BLaER1 treated with 17β-estradiol and CSF1 and Interleukin-3, amounts not matched to agents 10 nM and 100 nM (cell line): ENCODE results near the gene GJC2.

Experiments used
- H3K27ac ChIP-seq, 11 experiments: shearing (Covaris generic); formaldehyde crosslinking; 2 replicates each; pipeline ENCODE4 v1.8.1; 2022
- H3K27me3 ChIP-seq, 11 experiments: shearing (Covaris generic); formaldehyde crosslinking; 2 replicates each; pipeline ENCODE4 v1.8.1; 2022
- H3K36me3 ChIP-seq, 11 experiments: shearing (Covaris generic); formaldehyde crosslinking; 2 replicates each; pipeline ENCODE4 v1.8.1; 2022
- H3K4me1 ChIP-seq, 10 experiments: shearing (Covaris generic); formaldehyde crosslinking; 2 replicates each; pipeline ENCODE4 v1.8.1; 2022
- H3K4me2 ChIP-seq, 11 experiments: shearing (Covaris generic); formaldehyde crosslinking; 2 replicates each; pipeline ENCODE4 v1.8.1; 2022
- H3K4me3 ChIP-seq, 10 experiments: shearing (Covaris generic); formaldehyde crosslinking; 2 replicates each; pipeline ENCODE4 v1.8.1; 2022
- H3K9ac ChIP-seq, 11 experiments: shearing (Covaris generic); formaldehyde crosslinking; 2 replicates each; pipeline ENCODE4 v1.8.1; 2022
- H3K9me3 ChIP-seq, 11 experiments: shearing (Covaris generic); formaldehyde crosslinking; replicated peaks in 1 of 11; 2 replicates each; pipeline ENCODE4 v1.8.1; 2022
- H4K20me1 ChIP-seq, 11 experiments: shearing (Covaris generic); formaldehyde crosslinking; 2 replicates each; pipeline ENCODE4 v1.8.1; 2022
- Cebpa-rat ChIP-seq, 11 experiments: shearing (Covaris generic); IDR thresholded peaks; 2 replicates each; pipeline ENCODE4 v1.8.1; 2022

Gene GJC2

GRCh38 chr1:228155596-228156514 is 6.1 kb downstream of the GJC2 start:
- Histone ChIP-seq H3K4me1 (peaks cover 25 to 66% (median 49%) of the 10 kb centered on the region in 10 experiments), H3K27me3 (no peaks in the 10 kb centered on the region), H3K4me2 (peak overlapping the region; percentile 54 to 83 (median 73)), H3K9ac (peak overlapping the region in 2 of 11 experiments; percentile 38 to 57; a peak in 4 of 22 replicates), H3K4me3 (no peak overlapping the region; a peak in 1 of 20 replicates), H3K27ac (no peak overlapping the region), H4K20me1 (peaks cover 0 to 61% (median 32%) of the 10 kb centered on the region in 11 experiments; a peak in 13 of 22 replicates), H3K36me3 (peaks cover 0 to under 1% (median 0%) of the 10 kb centered on the region in 11 experiments; a peak in 4 of 22 replicates), H3K9me3 (no peaks in the 10 kb centered on the region)
- TF ChIP-seq Cebpa-rat (IDR thresholded peaks at IDR 0.05): no peak

GRCh38 chr1:228156515-228156881 is 6.8 kb downstream of the GJC2 start:
- H4K20me1 ChIP-seq: peaks cover 0 to 55% (median 30%) of the 10 kb centered on the region in 11 experiments; a peak in 12 of 22 replicates
- no peaks in the 10 kb centered on the region for H3K36me3 ChIP-seq
- peak overlapping the region; percentile 54 to 83 (median 73) for H3K4me2 ChIP-seq
- H3K27me3 ChIP-seq: no peaks in the 10 kb centered on the region
- peaks cover 28 to 64% (median 50%) of the 10 kb centered on the region in 10 experiments for H3K4me1 ChIP-seq
- TF ChIP-seq Cebpa-rat (IDR thresholded peaks at IDR 0.05): no peak
- H3K9ac ChIP-seq: peak overlapping the region in 6 of 11 experiments; percentile 24 to 57 (median 45); a peak in 8 of 22 replicates
- no peaks in the 10 kb centered on the region for H3K9me3 ChIP-seq
- peak overlapping the region in 4 of 11 experiments; percentile 15 to 56 (median 30); a peak in 7 of 22 replicates for H3K27ac ChIP-seq
- no peak overlapping the region; a peak in 2 of 20 replicates for H3K4me3 ChIP-seq

GRCh38 chr1:228156941-228157728 is 7.4 kb downstream of the GJC2 start:
- Histone ChIP-seq H3K9me3 (no peaks in the 10 kb centered on the region), H3K27me3 (no peaks in the 10 kb centered on the region), H3K4me3 (no peak overlapping the region; a peak in 1 of 20 replicates), H3K9ac (peak overlapping the region in 6 of 11 experiments; percentile 24 to 57 (median 45); a peak in 8 of 22 replicates), H3K27ac (peak overlapping the region in 5 of 11 experiments; percentile 15 to 56 (median 22); a peak in 6 of 22 replicates), H3K4me2 (peak overlapping the region; percentile 54 to 83 (median 73); a peak in 21 of 22 replicates), H3K36me3 (no peaks in the 10 kb centered on the region), H4K20me1 (peaks cover 0 to 48% (median 24%) of the 10 kb centered on the region in 11 experiments; a peak in 10 of 22 replicates), H3K4me1 (peaks cover 34 to 64% (median 50%) of the 10 kb centered on the region in 10 experiments)
- no peak for TF ChIP-seq Cebpa-rat (IDR thresholded peaks at IDR 0.05)

GRCh38 chr1:228157729-228158126 is 8.0 kb downstream of the GJC2 start:
- TF ChIP-seq Cebpa-rat (IDR thresholded peaks at IDR 0.05): no peak
- Histone ChIP-seq H4K20me1 (peaks cover 0 to 42% (median 18%) of the 10 kb centered on the region in 11 experiments; a peak in 10 of 22 replicates), H3K4me3 (no peak overlapping the region), H3K9me3 (no peaks in the 10 kb centered on the region), H3K4me2 (no peak overlapping the region), H3K36me3 (no peaks in the 10 kb centered on the region), H3K27me3 (no peaks in the 10 kb centered on the region), H3K9ac (no peak overlapping the region), H3K27ac (no peak overlapping the region), H3K4me1 (peaks cover 40 to 64% (median 50%) of the 10 kb centered on the region in 10 experiments)

GRCh38 chr1:228158151-228159007 is 8.6 kb downstream of the GJC2 start:
- TF ChIP-seq Cebpa-rat (IDR thresholded peaks at IDR 0.05): no peak
- H3K4me3 ChIP-seq: no peak overlapping the region

GRCh38 chr1:228159008-228159665 is 9.4 kb downstream of the GJC2 start:
- no peak overlapping the region for H3K4me2 ChIP-seq
- no peak overlapping the region for H3K9ac ChIP-seq
- no peaks in the 10 kb centered on the region for H3K27me3 ChIP-seq
- H3K27ac ChIP-seq: no peak overlapping the region
- no peaks in the 10 kb centered on the region for H3K36me3 ChIP-seq
- peaks cover 49 to 69% (median 59%) of the 10 kb centered on the region in 10 experiments for H3K4me1 ChIP-seq
- H4K20me1 ChIP-seq: peaks cover 0 to 32% (median 14%) of the 10 kb centered on the region in 11 experiments; a peak in 10 of 22 replicates
- TF ChIP-seq Cebpa-rat (IDR thresholded peaks at IDR 0.05): no peak
- H3K9me3 ChIP-seq: no peaks in the 10 kb centered on the region
- no peak overlapping the region for H3K4me3 ChIP-seq

More at GRCh38 chr1:228158151-228159007, 8.6 kb downstream of the GJC2 start:
- H3K36me3 ChIP-seq: no peaks in the 10 kb centered on the region
- peaks cover 44 to 66% (median 52%) of the 10 kb centered on the region in 10 experiments for H3K4me1 ChIP-seq
- peaks cover 0 to 36% (median 16%) of the 10 kb centered on the region in 11 experiments; a peak in 10 of 22 replicates for H4K20me1 ChIP-seq
- no peaks in the 10 kb centered on the region for H3K9me3 ChIP-seq
- H3K4me2 ChIP-seq: no peak overlapping the region
- no peak overlapping the region for H3K9ac ChIP-seq
- H3K27ac ChIP-seq: no peak overlapping the region
- H3K27me3 ChIP-seq: no peaks in the 10 kb centered on the region

GRCh38 chr1:228160201-228160761 is 10.6 kb downstream of the GJC2 start:
- TF ChIP-seq Cebpa-rat (IDR thresholded peaks at IDR 0.05): no peak
- no peak overlapping the region for H3K4me3 ChIP-seq
- no peak overlapping the region for H3K9ac ChIP-seq
- peaks cover 56 to 68% (median 62%) of the 10 kb centered on the region in 10 experiments for H3K4me1 ChIP-seq
- no peaks in the 10 kb centered on the region for H3K9me3 ChIP-seq
- H3K27ac ChIP-seq: no peak overlapping the region
- H3K4me2 ChIP-seq: no peak overlapping the region
- H4K20me1 ChIP-seq: peaks cover 0 to 20% (median 3%) of the 10 kb centered on the region in 11 experiments; a peak in 6 of 22 replicates
- H3K27me3 ChIP-seq: no peaks in the 10 kb centered on the region
- no peaks in the 10 kb centered on the region for H3K36me3 ChIP-seq
